ENCODE data around the gene TMEM178A.

TMEM178A gene

DNA sequence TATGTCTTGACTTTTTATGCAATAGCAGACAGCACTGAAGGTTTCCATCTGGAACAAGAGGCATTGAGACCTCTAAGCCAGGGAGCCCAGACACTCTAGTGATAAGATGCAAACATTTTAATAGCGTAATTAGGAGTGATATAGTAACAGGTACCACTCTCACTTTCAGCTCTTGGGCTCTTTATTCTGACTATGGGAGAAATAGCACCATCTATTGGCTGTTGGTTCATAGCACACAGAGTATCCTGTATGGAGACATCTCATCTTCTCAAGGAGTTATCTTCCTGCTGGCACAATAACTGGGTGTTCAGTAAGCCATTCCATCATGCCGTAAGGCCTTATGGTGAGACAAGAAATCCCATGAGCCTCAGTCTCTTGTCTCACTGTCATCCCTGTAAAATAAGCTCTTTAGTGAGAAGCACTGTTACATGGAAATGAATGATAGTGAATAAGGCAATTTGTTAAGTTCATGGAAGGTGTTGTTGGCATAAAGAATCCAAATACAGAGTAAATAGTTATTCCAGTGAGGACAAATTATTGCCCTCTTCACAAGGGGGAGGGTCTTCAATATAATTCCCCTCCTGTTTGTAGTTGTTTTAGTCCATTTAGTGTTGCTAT is 65.1 kb downstream of the TMEM178A start:
- H3K4me3 ChIP-seq (ENCODE audit: low read length): no peak overlapping the region
- DNase-seq (ENCODE audit: low read depth, low spot score): no peak

DNA sequence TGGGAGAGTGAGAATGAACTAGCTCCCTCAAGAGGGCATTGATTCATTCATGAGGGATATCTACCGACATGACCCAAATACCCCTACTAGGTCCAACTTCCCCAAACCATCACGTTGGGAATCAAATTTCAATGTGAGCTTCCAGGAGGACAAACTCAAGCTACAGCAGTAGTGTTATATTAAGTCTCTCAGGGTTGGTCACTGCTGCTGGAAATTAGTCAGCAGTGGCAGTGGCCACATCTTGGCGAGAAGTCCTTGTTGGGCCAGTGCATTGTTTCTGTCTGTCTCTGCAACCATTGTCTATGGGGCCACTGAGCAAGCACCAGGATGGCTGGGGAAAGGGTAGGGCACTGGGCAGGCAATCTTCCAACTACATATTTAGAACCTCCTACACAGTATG is 65.8 kb downstream of the TMEM178A start:
- no peak overlapping the region for H3K4me3 ChIP-seq (ENCODE audit: low read length)

DNA sequence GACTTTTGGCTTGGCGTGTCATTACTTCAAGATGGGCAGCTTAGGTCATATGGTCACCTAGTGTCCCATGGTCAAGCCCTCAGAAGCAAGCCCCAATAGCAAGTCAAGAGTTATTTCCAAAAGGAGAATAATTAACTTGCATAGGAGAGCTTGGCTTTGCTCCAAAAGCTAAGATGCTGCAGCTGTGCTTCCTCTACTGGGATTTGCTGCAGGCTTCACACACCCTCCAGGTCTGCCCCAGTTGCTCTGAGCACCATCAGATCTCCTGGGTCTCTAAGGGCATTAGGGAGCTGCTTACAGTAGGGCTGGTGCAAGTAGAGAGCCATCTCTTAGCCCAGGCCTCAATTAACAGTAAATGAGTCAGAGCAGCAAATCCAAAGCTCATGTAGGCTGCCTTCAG is 66.8 kb downstream of the TMEM178A start:
- no peak overlapping the region for H3K4me3 ChIP-seq (ENCODE audit: low read length)
- no peak for DNase-seq (ENCODE audit: low read depth, low spot score)

More for the DNA sequence above, 65.8 kb downstream of the TMEM178A start:
- no peak for DNase-seq (ENCODE audit: low read depth, low spot score)

DNA sequence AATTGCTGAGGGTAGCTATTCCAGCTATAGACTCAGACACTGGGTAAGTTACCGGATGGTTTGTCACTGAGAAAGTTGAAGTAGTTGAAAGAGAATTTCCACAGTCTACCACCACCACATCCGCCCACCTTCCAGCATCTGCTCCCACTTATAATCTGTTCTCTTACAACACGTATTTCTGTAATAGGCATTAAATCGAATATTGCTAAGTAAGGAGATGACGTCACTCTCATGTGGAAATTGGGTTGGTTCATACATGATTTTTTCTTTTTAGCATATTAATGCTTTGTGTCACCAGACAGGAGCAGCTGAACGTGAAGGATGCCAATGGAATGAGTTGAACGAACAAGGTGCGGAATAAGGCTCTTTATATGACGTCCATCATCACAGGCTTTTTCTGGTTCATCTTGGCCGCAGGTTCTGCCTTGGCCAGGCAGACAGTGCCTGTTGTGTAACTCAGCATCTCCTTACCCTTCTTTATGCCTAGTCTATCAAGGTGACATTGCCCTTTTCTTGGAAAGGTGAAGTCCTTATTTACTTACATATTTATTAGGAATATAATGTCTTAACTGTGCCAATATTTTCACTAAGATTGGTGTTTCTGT is 67.5 kb downstream of the TMEM178A start:
- no peak overlapping the region for H3K4me3 ChIP-seq (ENCODE audit: low read length)
- DNase-seq (ENCODE audit: low read depth, low spot score): no peak

DNA sequence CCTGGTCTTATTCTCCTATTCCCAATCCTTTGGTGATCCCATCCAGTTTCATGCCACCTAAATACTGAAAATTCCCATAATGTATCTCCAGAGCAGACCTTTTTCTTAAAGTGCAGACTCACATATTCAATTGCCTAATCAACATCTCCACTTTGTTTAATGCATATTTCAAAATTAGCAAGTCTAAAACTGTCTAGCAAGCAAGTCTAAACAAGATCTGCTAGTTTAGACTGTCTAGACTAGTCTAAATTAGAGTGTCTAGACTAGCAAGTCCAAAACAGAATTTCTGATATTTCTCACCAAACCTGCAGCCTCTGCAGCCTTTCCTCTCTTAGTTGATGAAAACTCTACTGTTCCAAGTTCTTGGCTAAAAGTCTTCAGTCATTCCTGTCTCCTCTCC is 68.7 kb downstream of the TMEM178A start:
- DNase-seq (ENCODE audit: low read depth, low spot score): no peak
- H3K4me3 ChIP-seq (ENCODE audit: low read length): no peak overlapping the region

DNA sequence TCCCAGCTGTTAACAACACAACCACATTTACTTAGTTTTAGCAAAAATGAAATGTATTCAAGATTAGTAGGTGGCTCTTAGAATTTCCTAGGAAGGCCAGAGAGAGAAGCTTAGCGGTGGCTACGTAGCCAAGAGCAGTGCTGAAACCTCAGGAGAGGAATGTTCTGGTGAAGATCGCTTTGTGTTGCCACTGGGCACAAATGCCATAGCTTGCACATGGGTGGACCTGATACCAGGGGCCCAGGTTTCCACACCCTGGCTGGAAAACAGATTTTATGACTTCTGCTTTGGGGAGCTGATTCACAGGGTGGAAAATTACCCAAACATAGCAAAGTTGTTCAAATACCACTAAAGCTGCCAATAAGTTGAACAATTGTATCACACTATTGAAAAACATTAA is 69.9 kb downstream of the TMEM178A start:
- DNase-seq (ENCODE audit: low read depth, low spot score): no peak
- H3K4me3 ChIP-seq (ENCODE audit: low read length): no peak overlapping the region

DNA sequence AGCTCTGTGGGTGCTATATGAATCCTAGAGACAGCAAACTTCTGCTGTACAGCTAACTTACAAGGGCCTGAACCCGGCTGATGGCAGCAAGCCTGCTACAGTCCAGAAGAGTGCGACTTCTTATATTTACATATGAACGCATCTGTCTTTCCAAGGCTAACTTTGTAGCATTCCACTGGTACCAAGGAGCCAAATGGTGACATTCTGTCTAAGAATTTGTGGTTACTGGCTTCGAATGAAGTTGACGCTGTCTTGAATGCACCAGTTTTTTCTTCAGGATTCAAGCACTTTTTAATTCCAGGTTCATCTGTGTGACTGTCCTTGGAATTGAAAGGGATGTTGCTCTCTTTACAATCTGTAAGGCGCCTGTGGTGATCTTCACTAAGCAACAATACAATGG is 70.9 kb downstream of the TMEM178A start:
- no peak overlapping the region for H3K4me3 ChIP-seq (ENCODE audit: low read length)
- DNase-seq (ENCODE audit: low read depth, low spot score): no peak

DNA sequence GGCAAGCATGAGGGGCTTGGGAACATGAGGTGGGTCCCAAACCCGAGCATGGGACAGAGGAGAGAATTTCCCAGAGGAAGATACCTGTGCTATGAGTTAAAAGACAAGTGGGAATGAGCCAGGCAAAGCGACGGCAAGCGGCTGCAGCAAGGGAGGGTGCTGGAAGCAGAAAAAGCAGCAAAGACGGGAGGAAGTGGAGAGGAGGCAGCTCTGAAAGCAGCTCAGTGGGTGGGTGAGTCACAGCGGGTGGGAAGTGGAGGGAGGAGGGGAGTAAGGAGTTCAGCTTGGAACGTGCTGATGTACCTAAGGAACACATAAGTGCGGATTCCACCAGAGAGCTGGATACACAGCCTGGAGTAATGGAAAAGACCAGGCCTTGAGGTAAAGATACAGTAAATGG is 71.9 kb downstream of the TMEM178A start:
- no peak overlapping the region for H3K4me3 ChIP-seq (ENCODE audit: low read length)
- DNase-seq (ENCODE audit: low read depth, low spot score): no peak

DNA sequence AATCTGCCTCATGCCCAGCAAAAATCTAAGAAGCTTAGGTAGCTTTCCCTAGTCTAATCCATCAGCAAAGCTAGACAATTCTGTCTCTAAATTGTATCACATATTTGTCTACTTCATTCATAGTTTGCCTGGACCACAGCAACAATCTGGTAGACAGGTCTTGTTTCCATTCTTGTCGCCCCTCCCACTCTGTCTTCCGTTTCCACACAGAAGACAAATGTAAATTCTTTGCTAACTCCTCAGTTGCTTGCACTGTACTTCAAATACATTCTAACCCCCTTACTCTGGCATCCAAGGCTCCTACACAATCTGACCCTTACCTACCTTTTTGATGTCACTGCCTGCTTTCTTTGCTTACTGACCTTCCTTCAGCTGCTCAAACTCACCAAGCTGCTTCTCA is 73.2 kb downstream of the TMEM178A start:
- DNase-seq (ENCODE audit: low read depth, low spot score): no peak
- H3K4me3 ChIP-seq (ENCODE audit: low read length): no peak overlapping the region

DNA sequence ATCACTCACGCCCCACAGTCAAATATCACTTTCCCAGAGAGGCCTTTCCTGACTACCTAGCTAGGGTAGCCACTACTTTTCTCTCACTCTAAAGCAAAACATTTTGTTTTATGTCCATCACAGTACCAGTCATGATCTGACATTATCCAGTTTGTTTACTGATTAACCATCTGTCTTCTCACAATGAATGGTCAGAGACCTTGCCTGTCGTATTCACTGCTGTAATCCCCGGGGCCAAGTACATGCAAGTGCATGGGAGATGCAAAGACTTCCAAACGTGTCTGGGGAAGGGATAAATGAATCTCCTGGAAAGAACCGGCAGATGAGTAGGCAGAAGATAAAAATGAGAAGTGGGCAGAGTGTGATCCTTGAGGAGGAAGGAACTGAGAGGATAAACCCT is 73.7 kb downstream of the TMEM178A start:
- no peak overlapping the region for H3K4me3 ChIP-seq (ENCODE audit: low read length)
- DNase-seq (ENCODE audit: low read depth, low spot score): no peak

DNA sequence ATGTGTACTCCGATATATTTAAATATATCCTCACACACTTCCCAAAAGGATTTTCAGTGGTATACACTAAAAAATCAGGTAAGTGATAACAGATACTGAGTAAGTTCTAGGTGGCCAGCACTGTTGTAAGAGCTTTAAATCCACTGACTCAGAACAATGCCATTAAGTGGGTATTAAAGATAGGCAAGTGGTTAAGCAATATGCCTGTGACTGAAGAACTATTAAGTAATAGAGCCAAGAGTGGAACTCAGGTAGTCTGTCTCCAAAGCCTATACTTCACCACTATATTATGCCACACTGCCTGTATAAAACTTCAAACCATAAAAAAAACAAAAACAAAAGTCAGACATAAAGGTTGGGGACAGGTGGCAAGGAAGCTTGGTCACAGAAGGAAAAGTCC is 76.2 kb downstream of the TMEM178A start:
- H3K4me3 ChIP-seq (ENCODE audit: low read length): no peak overlapping the region
- DNase-seq (ENCODE audit: low read depth, low spot score): no peak

DNA sequence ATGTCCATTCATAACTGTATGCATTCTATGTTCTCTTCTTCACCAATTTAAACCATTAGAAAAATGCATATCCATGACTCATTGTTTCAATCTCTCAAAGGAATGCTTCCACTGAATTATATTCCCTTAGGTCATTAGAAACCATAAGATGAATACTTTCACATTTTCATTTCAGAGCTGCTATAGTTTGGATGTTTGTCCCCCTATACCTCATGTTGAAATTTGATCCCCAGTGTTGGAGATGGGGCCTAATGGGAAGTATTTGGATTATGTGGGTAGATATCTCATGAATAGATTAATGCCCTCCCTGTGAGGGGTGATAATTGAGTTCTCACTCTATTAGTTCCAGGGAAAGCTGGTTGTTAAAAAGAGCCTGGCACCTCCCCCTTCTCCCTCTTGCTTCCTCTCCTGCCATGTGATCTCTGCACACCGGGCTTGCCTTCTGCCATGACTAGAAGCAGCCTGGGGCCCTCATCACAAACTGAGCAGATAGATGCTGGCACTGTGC is 77.6 kb downstream of the TMEM178A start:
- no peak overlapping the region for H3K4me3 ChIP-seq (ENCODE audit: low read length)
- DNase-seq (ENCODE audit: low read depth, low spot score): no peak

DNA sequence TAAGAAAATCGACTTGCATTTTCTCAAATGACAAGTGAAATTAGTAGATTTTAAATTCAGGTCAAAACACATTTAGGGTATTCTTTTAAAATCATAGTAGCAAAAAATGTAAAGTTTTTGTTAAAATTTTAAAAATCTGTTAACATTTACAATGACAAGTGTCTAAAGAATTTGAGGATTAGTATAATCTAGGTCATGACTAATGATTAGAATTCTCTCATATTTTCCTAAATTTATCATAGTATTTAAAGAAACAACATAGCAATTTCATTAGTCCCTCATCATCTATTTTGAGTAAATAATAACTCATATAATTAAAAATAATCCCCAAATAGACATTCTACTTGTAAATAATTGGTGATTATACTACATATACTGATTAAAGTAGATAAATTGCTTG is 89.7 kb downstream of the TMEM178A start:
- no peak overlapping the region for H3K4me3 ChIP-seq (ENCODE audit: low read length)
- no peak for DNase-seq (ENCODE audit: low read depth, low spot score)

DNA sequence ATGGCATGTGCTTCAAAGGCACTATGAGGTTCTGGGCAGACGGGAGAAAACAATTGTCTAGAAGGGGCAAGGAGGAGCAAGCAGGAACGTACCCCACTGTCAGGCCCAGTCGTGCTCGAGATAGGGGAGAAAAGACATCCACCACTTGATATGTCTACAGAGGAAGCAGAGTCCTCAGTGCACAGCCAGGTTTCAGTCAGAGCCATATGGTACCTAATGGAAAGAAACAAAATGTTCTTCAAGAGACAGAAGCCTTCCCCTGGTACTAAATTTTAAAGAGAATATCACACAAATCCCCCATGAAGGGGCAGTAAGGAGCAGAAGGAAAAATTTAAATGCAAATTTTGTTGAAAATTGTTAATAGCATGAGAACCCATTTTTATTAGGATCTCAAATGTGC is 91.4 kb downstream of the TMEM178A start:
- no peak overlapping the region for H3K4me3 ChIP-seq (ENCODE audit: low read length)
- DNase-seq (ENCODE audit: low read depth, low spot score): no peak

DNA sequence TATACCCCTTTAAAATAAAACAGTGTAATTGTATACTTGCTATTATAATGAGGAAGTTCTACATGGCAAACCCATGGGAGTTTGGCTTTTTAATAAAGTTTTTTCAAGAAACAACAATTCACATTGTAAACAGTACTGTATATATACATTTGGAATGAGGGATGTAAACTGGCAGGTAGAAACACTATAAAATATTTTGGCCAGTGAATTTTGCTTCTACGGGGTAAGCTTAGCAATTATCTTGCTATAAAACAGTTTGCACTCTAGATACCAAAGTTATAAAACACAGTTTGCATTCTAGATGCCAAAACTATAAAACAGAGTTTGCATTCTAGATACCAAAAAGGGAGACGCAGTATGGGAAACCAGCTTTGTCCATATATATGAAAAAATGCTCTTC is 96.7 kb downstream of the TMEM178A start:
- H3K4me3 ChIP-seq (ENCODE audit: low read length): no peak overlapping the region
- DNase-seq (ENCODE audit: low read depth, low spot score): no peak
